ENCODE measurements around the gene TSPYL6.

- TF ChIP-seq POLR2A (IDR thresholded peaks at IDR 0.05; ENCODE audit: low read length) = no peak
- TF ChIP-seq GATA1 (IDR thresholded peaks at IDR 0.05; ENCODE audit: low read depth, low read length) = no peak
Measured at GRCh38 chr2:54204476-54204875, 51.6 kb downstream of the TSPYL6 start.

Data from erythroblast (primary cell).